Neuronal stem cell (in vitro differentiated cells): ENCODE data around the gene TPST1.

ENCODE experiments used
- DNase-seq: peaks from one replicate; pipeline ENCODE4 v3.0.0-alpha.2; 2013; ENCODE audit warnings: low spot score
- H2AFZ ChIP-seq: one replicate; pipeline ENCODE4 v1.6.1; 2013; ENCODE audit warnings: mild to moderate bottlenecking, low read length, inconsistent platforms
- H2AK5ac ChIP-seq: 2 replicates; pipeline ENCODE4 v1.6.1; 2013; ENCODE audit warnings: low read depth, mild to moderate bottlenecking, inconsistent platforms, low read length, moderate library complexity, mixed read lengths
- H2BK120ac ChIP-seq: 2 replicates; pipeline ENCODE4 v1.6.1; 2013; ENCODE audit warnings: low read depth, mild to moderate bottlenecking, inconsistent platforms, low read length, moderate library complexity, mixed read lengths
- H2BK12ac ChIP-seq: one replicate; pipeline ENCODE4 v1.6.1; 2013; ENCODE audit warnings: low read length, inconsistent platforms
- H2BK15ac ChIP-seq: 2 replicates; pipeline ENCODE4 v1.6.1; 2013; ENCODE audit warnings: mild to moderate bottlenecking, low read length, inconsistent platforms, mixed read lengths
- H2BK5ac ChIP-seq: one replicate; pipeline ENCODE4 v1.6.1; 2013; ENCODE audit warnings: inconsistent platforms, mild to moderate bottlenecking, low read length, moderate library complexity
- H3K14ac ChIP-seq: one replicate; pipeline ENCODE4 v1.6.1; 2013; ENCODE audit warnings: low read length, inconsistent platforms
- H3K18ac ChIP-seq: 2 replicates; pipeline ENCODE4 v1.6.1; 2013; ENCODE audit warnings: low read length, inconsistent platforms
- H3K23ac ChIP-seq: 2 replicates; pipeline ENCODE4 v1.6.1; 2013; ENCODE audit warnings: low read depth, mild to moderate bottlenecking, mixed read lengths, low read length, inconsistent platforms; ENCODE audit not compliant: poor library complexity
- H3K27ac ChIP-seq: replicated peaks from 3 replicates; pipeline ENCODE4 v1.5.1; 2013; ENCODE audit warnings: low read length, inconsistent platforms
- H3K27me3 ChIP-seq, 3 experiments: 2 replicates each; pipeline ENCODE4 v1.6.1; 2013; ENCODE audit warnings: low read length in 3 of 3, mild to moderate bottlenecking in 2 of 3, inconsistent platforms in 1 of 3, low read depth in 1 of 3, mixed read lengths in 1 of 3, moderate library complexity in 1 of 3; ENCODE audit not compliant: control insufficient read depth in 3 of 3, insufficient read depth in 3 of 3
- H3K36me3 ChIP-seq, 2 donors: replicated peaks in 1 of 2; 2 replicates each; pipeline ENCODE4 v1.6.1; 2013; ENCODE audit warnings: low read length in 2 of 2; ENCODE audit not compliant: control insufficient read depth in 2 of 2, insufficient read depth in 2 of 2
- H3K4ac ChIP-seq: 2 replicates; pipeline ENCODE4 v1.6.1; 2013; ENCODE audit warnings: inconsistent platforms, mild to moderate bottlenecking, low read length, moderate library complexity
- H3K4me1 ChIP-seq, 2 donors: 1 replicate in 1 of 2; 2 replicates in 1 of 2; pipeline ENCODE4 v1.6.1; 2013; ENCODE audit warnings: low read length in 2 of 2, low read depth in 1 of 2; ENCODE audit not compliant: control insufficient read depth in 2 of 2, insufficient read depth in 1 of 2
- H3K4me2 ChIP-seq: one replicate; pipeline ENCODE4 v1.6.1; 2013; ENCODE audit warnings: mild to moderate bottlenecking, low read length, inconsistent platforms; ENCODE audit not compliant: insufficient read depth, poor library complexity, severe bottlenecking
- H3K4me3 ChIP-seq, 2 donors: 2 replicates each; pipeline ENCODE4 v1.5.1; 2013; ENCODE audit warnings: low read length in 2 of 2, mild to moderate bottlenecking in 2 of 2, inconsistent platforms in 1 of 2, moderate library complexity in 1 of 2
- H3K79me1 ChIP-seq: one replicate; pipeline ENCODE4 v1.6.1; 2013; ENCODE audit warnings: low read depth, mild to moderate bottlenecking, inconsistent platforms, low read length, moderate library complexity
- H3K9ac ChIP-seq: one replicate; pipeline ENCODE4 v1.6.1; 2013; ENCODE audit warnings: mild to moderate bottlenecking, low read depth, low read length, inconsistent platforms; ENCODE audit not compliant: poor library complexity
- H3K9me3 ChIP-seq, 2 donors: replicated peaks in 1 of 2; 2 replicates each; pipeline versions ENCODE3 to v1.6.1; 2013; ENCODE audit warnings: low read length in 2 of 2, mild to moderate bottlenecking in 2 of 2, inconsistent platforms in 1 of 2, low read depth in 1 of 2, mixed read lengths in 1 of 2, moderate library complexity in 1 of 2; ENCODE audit not compliant: control insufficient read depth in 2 of 2, insufficient read depth in 1 of 2
- H4K8ac ChIP-seq: one replicate; pipeline ENCODE4 v1.6.1; 2013; ENCODE audit warnings: low read depth, mild to moderate bottlenecking, inconsistent platforms, low read length, moderate library complexity
- H4K91ac ChIP-seq: one replicate; pipeline ENCODE4 v1.6.1; 2013; ENCODE audit warnings: low read length, low read depth, mild to moderate bottlenecking, inconsistent platforms; ENCODE audit not compliant: poor library complexity
- WGBS, 2 donors: extraction: QIAGEN DNeasy Blood & Tissue Kit; methylation state at CpG; one replicate each; pipeline ENCODE4 v1.1.7; 2013; ENCODE audit warnings: missing lambda C conversion rate in 2 of 2, mixed read lengths in 1 of 2; ENCODE audit not compliant: insufficient read length in 2 of 2, insufficient replicate concordance in 1 of 2; ENCODE audit errors: extremely low coverage in 2 of 2; 5-methylcytosine and 5-hydroxymethylcytosine counted together

TPST1 gene

GRCh38 chr7:66182920-66183319, 22.2 kb upstream of the TPST1 start:
- H2AFZ ChIP-seq: no peak overlapping the region
- H3K4me3 ChIP-seq: no peak overlapping the region
- H3K4ac ChIP-seq: no peak overlapping the region
- H3K9ac ChIP-seq: no peak overlapping the region
- H4K8ac ChIP-seq: no peak overlapping the region
- H2BK5ac ChIP-seq: no peak overlapping the region
- H3K23ac ChIP-seq: no peak overlapping the region
- H2BK15ac ChIP-seq: no peak overlapping the region
- no peak overlapping the region for H3K14ac ChIP-seq
- peaks cover 2 to 3% of the 10 kb centered on the region in 2 donors for H3K9me3 ChIP-seq
- no CpG with 5 or more reads among the region's 6 CpGs for WGBS, 2 donors
- no peak overlapping the region for H3K18ac ChIP-seq
- H3K4me2 ChIP-seq: no peak overlapping the region
- H4K91ac ChIP-seq: no peak overlapping the region
- H2BK12ac ChIP-seq: no peak overlapping the region
- no peaks in the 10 kb centered on the region for H3K36me3 ChIP-seq
- no peak overlapping the region for H2BK120ac ChIP-seq
- no peak overlapping the region for H2AK5ac ChIP-seq
- no peak overlapping the region for H3K27ac ChIP-seq
- H3K4me1 ChIP-seq: no peaks in the 10 kb centered on the region
- no peak for DNase-seq
- H3K79me1 ChIP-seq: no peaks in the 10 kb centered on the region
- no peaks in the 10 kb centered on the region for H3K27me3 ChIP-seq

DNA sequence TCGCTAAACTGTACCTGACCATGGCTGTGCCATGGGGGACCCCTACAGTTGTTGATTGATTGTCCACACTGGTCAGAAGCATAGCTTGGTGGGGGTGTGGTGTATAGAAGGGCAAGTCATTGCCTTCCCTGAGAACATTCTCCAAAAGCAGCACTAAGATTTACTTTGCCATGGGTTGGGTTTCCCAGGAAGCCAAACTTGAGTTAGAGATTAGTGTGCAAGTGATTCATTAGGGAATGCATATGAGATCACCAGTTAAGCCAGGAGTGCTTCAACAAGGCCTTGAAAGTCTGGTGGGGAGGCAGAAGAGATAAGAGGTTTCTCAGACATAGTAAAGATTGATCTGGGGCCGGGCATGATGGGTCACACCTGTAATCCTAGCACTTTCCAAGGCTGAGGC, 21.4 kb upstream of the TPST1 start:
- H3K9ac ChIP-seq: no peak overlapping the region
- H3K36me3 ChIP-seq: no peaks in the 10 kb centered on the region
- H2BK120ac ChIP-seq: no peak overlapping the region
- no peak overlapping the region for H3K4ac ChIP-seq
- no peak overlapping the region for H2AFZ ChIP-seq
- H3K4me3 ChIP-seq: no peak overlapping the region
- no peak overlapping the region for H3K14ac ChIP-seq
- H3K27me3 ChIP-seq: no peaks in the 10 kb centered on the region
- no CpG with 5 or more reads among the region's 2 CpGs for WGBS, 2 donors
- H3K9me3 ChIP-seq: peaks cover 0 to 3% of the 10 kb centered on the region in 2 donors
- no peak overlapping the region for H2BK5ac ChIP-seq
- no peak overlapping the region for H3K27ac ChIP-seq
- no peak overlapping the region for H3K18ac ChIP-seq
- no peak overlapping the region for H2AK5ac ChIP-seq
- DNase-seq: no peak
- H3K4me1 ChIP-seq: no peaks in the 10 kb centered on the region
- H4K8ac ChIP-seq: no peak overlapping the region
- no peaks in the 10 kb centered on the region for H3K79me1 ChIP-seq
- H3K4me2 ChIP-seq: no peak overlapping the region
- H2BK15ac ChIP-seq: no peak overlapping the region
- no peak overlapping the region for H4K91ac ChIP-seq
- no peak overlapping the region for H3K23ac ChIP-seq
- H2BK12ac ChIP-seq: no peak overlapping the region

DNA sequence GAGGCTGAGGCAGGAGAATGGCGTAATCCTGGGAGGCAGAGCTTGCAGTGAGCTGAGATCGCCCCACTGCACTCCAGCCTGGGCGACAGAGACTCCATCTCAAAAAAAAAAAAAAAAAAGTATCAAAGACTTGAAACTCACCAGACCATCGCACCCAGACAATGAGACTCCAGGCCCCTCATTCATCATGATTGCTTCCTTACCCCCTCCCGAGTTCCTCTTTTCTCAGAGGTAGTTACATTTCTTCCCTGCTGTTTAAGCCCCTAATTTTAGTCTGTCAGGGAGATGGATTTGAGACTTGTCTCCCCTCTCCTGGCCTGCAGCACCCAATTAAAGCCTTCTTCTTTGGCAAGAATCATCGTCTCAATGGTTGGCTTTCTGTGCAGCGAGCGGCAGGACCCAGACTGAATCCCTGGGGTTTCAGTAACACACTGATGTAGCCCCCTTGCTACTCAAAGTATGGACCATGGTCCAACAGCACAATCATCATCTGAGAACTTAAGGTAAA, 19.4 kb upstream of the TPST1 start:
- no peak overlapping the region for H3K23ac ChIP-seq
- H2BK120ac ChIP-seq: no peak overlapping the region
- H3K4me3 ChIP-seq: no peak overlapping the region
- no peak overlapping the region for H3K27ac ChIP-seq
- no peak overlapping the region for H2BK5ac ChIP-seq
- H2AK5ac ChIP-seq: no peak overlapping the region
- no peak overlapping the region for H3K4ac ChIP-seq
- H2BK12ac ChIP-seq: no peak overlapping the region
- no peak overlapping the region for H3K14ac ChIP-seq
- no CpG with 5 or more reads among the region's 8 CpGs for WGBS, 2 donors
- H3K4me2 ChIP-seq: no peak overlapping the region
- DNase-seq: no peak
- peaks cover 0 to 3% of the 10 kb centered on the region in 2 donors for H3K9me3 ChIP-seq
- no peak overlapping the region for H4K8ac ChIP-seq
- H3K36me3 ChIP-seq: no peaks in the 10 kb centered on the region
- no peaks in the 10 kb centered on the region for H3K4me1 ChIP-seq
- H3K9ac ChIP-seq: no peak overlapping the region
- no peaks in the 10 kb centered on the region for H3K27me3 ChIP-seq
- H4K91ac ChIP-seq: no peak overlapping the region
- no peaks in the 10 kb centered on the region for H3K79me1 ChIP-seq
- H2AFZ ChIP-seq: no peak overlapping the region
- H2BK15ac ChIP-seq: no peak overlapping the region
- H3K18ac ChIP-seq: no peak overlapping the region

- DNase-seq: no peak
- Histone ChIP-seq H4K91ac (no peak overlapping the region), H2AK5ac (no peak overlapping the region), H2BK12ac (no peak overlapping the region), H3K9ac (no peak overlapping the region), H3K4ac (no peak overlapping the region), H2BK120ac (no peak overlapping the region), H4K8ac (no peak overlapping the region), H3K23ac (no peak overlapping the region), H3K9me3 (peaks cover 0 to 3% of the 10 kb centered on the region in 2 donors), H2BK15ac (no peak overlapping the region), H3K4me2 (no peak overlapping the region), H3K36me3 (no peaks in the 10 kb centered on the region), H3K27ac (no peak overlapping the region), H2BK5ac (no peak overlapping the region), H3K4me1 (no peaks in the 10 kb centered on the region), H3K18ac (no peak overlapping the region), H2AFZ (no peak overlapping the region), H3K27me3 (no peaks in the 10 kb centered on the region), H3K4me3 (no peak overlapping the region), H3K79me1 (no peaks in the 10 kb centered on the region), H3K14ac (no peak overlapping the region)
- WGBS, 2 donors: no CpG with 5 or more reads among the region's 4 CpGs
Observed at GRCh38 chr7:66186991-66187390, 18.1 kb upstream of the TPST1 start.
